Testis (tissue), 3 donors: ENCODE results near the gene CLDN3. TPM values are rescaled to one million over a fixed set of nuclear protein-coding genes. Genes with fewer than 3 reads are reported as not detected.

Experiments used
- DNase-seq: peaks from one replicate; pipeline ENCODE4 v3.0.0-alpha.2; 2019
- H3K27ac ChIP-seq, 2 donors: fragments of 200-600 bp; sonication (generic); one replicate each; pipeline ENCODE4 v1.5.1; 2019
- H3K27me3 ChIP-seq: fragments of 200-600 bp; sonication (generic); one replicate; pipeline ENCODE4 v1.5.1; 2019
- H3K36me3 ChIP-seq: fragments of 200-600 bp; sonication (generic); one replicate; pipeline ENCODE4 v1.5.1; 2017; ENCODE audit warnings: low read depth; ENCODE audit errors: missing control alignments
- H3K4me1 ChIP-seq: fragments of 200-600 bp; sonication (generic); one replicate; pipeline ENCODE4 v1.5.1; 2019
- H3K4me3 ChIP-seq, 2 donors: fragments of 200-600 bp; sonication (generic); one replicate each; pipeline ENCODE4 v1.5.1; 2017 to 2019
- H3K9me3 ChIP-seq: fragments of 200-600 bp; sonication (generic); one replicate; pipeline ENCODE4 v1.5.1; 2017
- CTCF ChIP-seq, 3 experiments: fragments of 450-650 bp in 2 of 3; fragments of 200-600 bp in 1 of 3; sonication (generic) in 1 of 3; IDR thresholded peaks; one replicate each; pipeline ENCODE4 v1.5.1; 2016 to 2019; ENCODE audit warnings: antibody characterized with exemption in 3 of 3, mild to moderate bottlenecking in 2 of 3, moderate library complexity in 1 of 3
- POLR2A ChIP-seq: fragments of 450-650 bp; IDR thresholded peaks from one replicate; pipeline ENCODE4 v1.6.1; 2017; ENCODE audit warnings: antibody characterized with exemption, mild to moderate bottlenecking, moderate library complexity
- WGBS, 2 donors: methylation state at CpG; one replicate each; pipeline ENCODE4 v1.1.5; 2018; 5-methylcytosine and 5-hydroxymethylcytosine counted together
- intact Hi-C: fragments of 100-400 bp; cut with DNase I; formaldehyde crosslinking; loops from one replicate; pipeline ENCODE4 v1.15.1; 2023; ENCODE audit warnings: low total_unique reads
- polyA plus RNA-seq: library from polyadenylated mRNA; stranded (reverse); fragments of 350-450 nt; fragmentation: Illumina TruSeq; extraction: RNeasy Lipid Tissue Mini Kit (QIAGEN cat#74804); gene quantifications from one replicate; pipeline ENCODE4 v1.2.3, GENCODE V29; 2014; ENCODE audit warnings: low read depth, low replicate concordance; ENCODE audit not compliant: insufficient read depth
- total RNA-seq, 2 donors: library from RNA; depleted of rRNA; stranded (reverse); fragments of >200 nt; gene quantifications; one replicate each; pipeline ENCODE4 v1.2.3, GENCODE V29; 2016

CLDN3 gene
- total and polyA plus RNA-seq, 3 donors from 2014 or later: 1.9 to 6.1 (median 5.1) TPM

GRCh38 chr7:73766556-73767229, 3.4 kb downstream of the CLDN3 start:
- Histone ChIP-seq H3K27me3 (no peaks in the 10 kb centered on the region), H3K9me3 (no peaks in the 10 kb centered on the region), H3K27ac (no peak overlapping the region), H3K36me3 (no peaks in the 10 kb centered on the region), H3K4me1 (no peaks in the 10 kb centered on the region), H3K4me3 (no peak overlapping the region)
- no peak for DNase-seq
- intact Hi-C loops: no loop called here
- TF ChIP-seq CTCF (IDR thresholded peaks at IDR 0.05): no peak
- no peak for TF ChIP-seq POLR2A
- 86 to 91% methylated on average over 17 of the region's 17 CpGs for WGBS, 2 donors

GRCh38 chr7:73762659-73762999, 7.4 kb downstream of the CLDN3 start:
- TF ChIP-seq POLR2A: no peak
- no peak for TF ChIP-seq CTCF (IDR thresholded peaks at IDR 0.05)
- intact Hi-C loops: no loop called here
- Histone ChIP-seq H3K27ac (no peak overlapping the region), H3K4me1 (no peaks in the 10 kb centered on the region), H3K27me3 (no peaks in the 10 kb centered on the region), H3K36me3 (no peaks in the 10 kb centered on the region), H3K9me3 (no peaks in the 10 kb centered on the region), H3K4me3 (no peak overlapping the region)
- no peak for DNase-seq
- 86 to 94% methylated on average over 1 of the region's 1 CpG for WGBS, 2 donors

GRCh38 chr7:73761854-73762658, 8.0 kb downstream of the CLDN3 start:
- Histone ChIP-seq H3K36me3 (no peaks in the 10 kb centered on the region), H3K4me1 (no peaks in the 10 kb centered on the region), H3K27ac (no peak overlapping the region), H3K4me3 (no peak overlapping the region), H3K27me3 (no peaks in the 10 kb centered on the region), H3K9me3 (no peaks in the 10 kb centered on the region)
- DNase-seq: no peak
- 72 to 73% methylated on average over 8 of the region's 8 CpGs for WGBS, 2 donors
- TF ChIP-seq POLR2A (no peak), CTCF (IDR thresholded peaks at IDR 0.05) (no peak)
- intact Hi-C loops: no loop called here

DNA sequence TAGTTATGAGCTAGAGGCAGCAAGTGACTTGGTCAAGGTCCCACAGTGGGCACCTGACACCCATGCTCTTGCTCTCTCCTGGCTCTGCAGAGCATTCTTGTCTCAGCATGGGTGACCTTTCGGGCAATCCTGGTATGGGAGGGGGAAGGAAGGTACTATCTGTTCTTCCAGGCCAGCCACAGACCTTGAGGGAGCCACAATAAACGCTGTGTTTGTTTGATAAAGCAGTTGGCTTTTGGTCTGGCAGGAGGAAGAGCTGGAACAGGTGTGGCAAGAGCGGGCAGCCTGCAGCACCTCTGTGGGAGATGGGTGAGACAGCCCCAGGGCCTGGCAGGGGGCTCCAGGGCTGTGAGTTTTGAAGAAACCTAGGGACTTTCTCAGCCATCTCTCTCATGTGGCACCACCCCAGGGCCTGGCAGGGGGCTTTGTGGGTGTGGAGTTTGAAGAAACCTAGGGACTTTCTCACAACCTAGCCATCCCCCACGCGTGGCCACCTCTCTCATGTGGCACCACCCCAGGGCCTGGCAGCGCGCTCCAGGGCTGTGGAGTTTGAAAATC, 11.4 kb downstream of the CLDN3 start:
- intact Hi-C loops: loop anchor here (10.0 kb wide), 1 partner anchor 66 kb away; no protein-coding TSS in a partner anchor
- TF ChIP-seq POLR2A: no peak
- no peak for TF ChIP-seq CTCF (IDR thresholded peaks at IDR 0.05)
- Histone ChIP-seq H3K4me1 (no peaks in the 10 kb centered on the region), H3K9me3 (no peaks in the 10 kb centered on the region), H3K27ac (no peak overlapping the region), H3K27me3 (no peaks in the 10 kb centered on the region), H3K36me3 (no peaks in the 10 kb centered on the region), H3K4me3 (no peak overlapping the region)
- 71 to 80% methylated on average over 4 to 7 of the region's 7 CpGs for WGBS, 2 donors
- no peak for DNase-seq
